ENCODE measurements around the gene C1orf53. TPM values are rescaled to one million over a fixed set of nuclear protein-coding genes. Genes with fewer than 3 reads are reported as not detected.

The C1orf53 gene
- total and polyA plus RNA-seq, 9 of the 15 experiments (the other 6 are each of a cell fraction or from before 2014, with no cell fraction given), result 0.31 to 3.2 (median 2.3) TPM

DNA sequence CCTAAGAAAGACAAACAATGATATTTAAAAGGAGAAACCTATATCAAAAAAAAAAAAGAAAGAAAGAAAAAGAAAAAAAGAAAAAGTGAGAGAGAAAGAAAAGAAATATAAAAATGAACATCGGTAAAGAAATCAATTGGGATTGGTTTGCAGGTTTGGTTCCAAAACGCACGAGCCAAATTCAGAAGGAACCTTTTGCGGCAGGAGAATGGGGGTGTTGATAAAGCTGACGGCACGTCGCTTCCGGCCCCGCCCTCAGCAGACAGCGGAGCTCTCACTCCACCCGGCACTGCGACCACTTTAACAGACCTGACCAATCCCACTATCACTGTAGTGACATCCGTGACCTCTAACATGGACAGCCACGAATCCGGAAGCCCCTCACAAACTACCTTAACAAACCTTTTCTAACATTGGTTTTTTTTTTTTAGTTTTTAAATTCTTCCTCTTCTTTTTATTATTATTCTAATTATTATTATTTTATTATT lies 26.5 kb downstream of the C1orf53 start (continued):
- TF ChIP-seq, protein P1, sequence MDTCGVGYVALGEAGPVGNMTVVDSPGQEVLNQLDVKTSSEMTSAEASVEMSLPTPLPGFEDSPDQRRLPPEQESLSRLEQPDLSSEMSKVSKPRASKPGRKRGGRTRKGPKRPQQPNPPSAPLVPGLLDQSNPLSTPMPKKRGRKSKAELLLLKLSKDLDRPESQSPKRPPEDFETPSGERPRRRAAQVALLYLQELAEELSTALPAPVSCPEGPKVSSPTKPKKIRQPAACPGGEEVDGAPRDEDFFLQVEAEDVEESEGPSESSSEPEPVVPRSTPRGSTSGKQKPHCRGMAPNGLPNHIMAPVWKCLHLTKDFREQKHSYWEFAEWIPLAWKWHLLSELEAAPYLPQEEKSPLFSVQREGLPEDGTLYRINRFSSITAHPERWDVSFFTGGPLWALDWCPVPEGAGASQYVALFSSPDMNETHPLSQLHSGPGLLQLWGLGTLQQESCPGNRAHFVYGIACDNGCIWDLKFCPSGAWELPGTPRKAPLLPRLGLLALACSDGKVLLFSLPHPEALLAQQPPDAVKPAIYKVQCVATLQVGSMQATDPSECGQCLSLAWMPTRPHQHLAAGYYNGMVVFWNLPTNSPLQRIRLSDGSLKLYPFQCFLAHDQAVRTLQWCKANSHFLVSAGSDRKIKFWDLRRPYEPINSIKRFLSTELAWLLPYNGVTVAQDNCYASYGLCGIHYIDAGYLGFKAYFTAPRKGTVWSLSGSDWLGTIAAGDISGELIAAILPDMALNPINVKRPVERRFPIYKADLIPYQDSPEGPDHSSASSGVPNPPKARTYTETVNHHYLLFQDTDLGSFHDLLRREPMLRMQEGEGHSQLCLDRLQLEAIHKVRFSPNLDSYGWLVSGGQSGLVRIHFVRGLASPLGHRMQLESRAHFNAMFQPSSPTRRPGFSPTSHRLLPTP (IDR thresholded peaks at IDR 0.05; ENCODE audit: borderline replicate concordance, extremely low read depth, insufficient read length), result no peak
- TF ChIP-seq CBX3 (IDR thresholded peaks at IDR 0.05; ENCODE audit: borderline replicate concordance in 1 of 2, low read length in 2 of 2) (no peak), STAT5A (IDR thresholded peaks at IDR 0.05; ENCODE audit: borderline replicate concordance, low read length) (no peak), ZNF561 (CRISPR knock-in tag; conservative IDR thresholded peaks at IDR 0.05) (no peak), SIRT6 (IDR thresholded peaks at IDR 0.05; ENCODE audit: low read depth, low read length) (no peak), ZSCAN32 (CRISPR knock-in tag; IDR thresholded peaks at IDR 0.05) (no peak), RBM34 (IDR thresholded peaks at IDR 0.05; ENCODE audit: borderline replicate concordance, insufficient read depth, low read length) (no peak), TOE1 (IDR thresholded peaks at IDR 0.05; ENCODE audit: borderline replicate concordance) (no peak), TOE1 (CRISPR knock-in tag; IDR thresholded peaks at IDR 0.05; ENCODE audit: borderline replicate concordance, low read depth) (no peak), HNRNPK (IDR thresholded peaks at IDR 0.05; ENCODE audit: low read depth, low read length, poor library complexity, severe bottlenecking) (no peak), ZNF384 (IDR thresholded peaks at IDR 0.05; ENCODE audit: low read depth, low read length) (no peak; the same call in 1 of the 2 replicates), MIER1 (IDR thresholded peaks at IDR 0.05; ENCODE audit: low read depth) (no peak; the same call in 1 of the 2 replicates), DACH1 (IDR thresholded peaks at IDR 0.05; ENCODE audit: partially characterized antibody) (no peak), RFX5 (IDR thresholded peaks at IDR 0.05; ENCODE audit: low read depth, low read length) (no peak), TAL1 (IDR thresholded peaks at IDR 0.05) (peak; percentile 11; the same call in 1 of the 2 replicates), ZNF217 (CRISPR knock-in tag; IDR thresholded peaks at IDR 0.05) (no peak), SMARCC2 (IDR thresholded peaks at IDR 0.05; ENCODE audit: low read depth) (0 out of 2 replicates have a peak, but pooled peaks have one; percentile 16)
- TF ChIP-seq, protein P2, sequence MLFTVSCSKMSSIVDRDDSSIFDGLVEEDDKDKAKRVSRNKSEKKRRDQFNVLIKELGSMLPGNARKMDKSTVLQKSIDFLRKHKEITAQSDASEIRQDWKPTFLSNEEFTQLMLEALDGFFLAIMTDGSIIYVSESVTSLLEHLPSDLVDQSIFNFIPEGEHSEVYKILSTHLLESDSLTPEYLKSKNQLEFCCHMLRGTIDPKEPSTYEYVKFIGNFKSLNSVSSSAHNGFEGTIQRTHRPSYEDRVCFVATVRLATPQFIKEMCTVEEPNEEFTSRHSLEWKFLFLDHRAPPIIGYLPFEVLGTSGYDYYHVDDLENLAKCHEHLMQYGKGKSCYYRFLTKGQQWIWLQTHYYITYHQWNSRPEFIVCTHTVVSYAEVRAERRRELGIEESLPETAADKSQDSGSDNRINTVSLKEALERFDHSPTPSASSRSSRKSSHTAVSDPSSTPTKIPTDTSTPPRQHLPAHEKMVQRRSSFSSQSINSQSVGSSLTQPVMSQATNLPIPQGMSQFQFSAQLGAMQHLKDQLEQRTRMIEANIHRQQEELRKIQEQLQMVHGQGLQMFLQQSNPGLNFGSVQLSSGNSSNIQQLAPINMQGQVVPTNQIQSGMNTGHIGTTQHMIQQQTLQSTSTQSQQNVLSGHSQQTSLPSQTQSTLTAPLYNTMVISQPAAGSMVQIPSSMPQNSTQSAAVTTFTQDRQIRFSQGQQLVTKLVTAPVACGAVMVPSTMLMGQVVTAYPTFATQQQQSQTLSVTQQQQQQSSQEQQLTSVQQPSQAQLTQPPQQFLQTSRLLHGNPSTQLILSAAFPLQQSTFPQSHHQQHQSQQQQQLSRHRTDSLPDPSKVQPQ (CRISPR knock-in tag; IDR thresholded peaks at IDR 0.05; ENCODE audit: borderline replicate concordance), result no peak
- TF ChIP-seq, protein P3, sequence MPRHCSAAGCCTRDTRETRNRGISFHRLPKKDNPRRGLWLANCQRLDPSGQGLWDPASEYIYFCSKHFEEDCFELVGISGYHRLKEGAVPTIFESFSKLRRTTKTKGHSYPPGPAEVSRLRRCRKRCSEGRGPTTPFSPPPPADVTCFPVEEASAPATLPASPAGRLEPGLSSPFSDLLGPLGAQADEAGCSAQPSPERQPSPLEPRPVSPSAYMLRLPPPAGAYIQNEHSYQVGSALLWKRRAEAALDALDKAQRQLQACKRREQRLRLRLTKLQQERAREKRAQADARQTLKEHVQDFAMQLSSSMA (CRISPR knock-in tag; IDR thresholded peaks at IDR 0.05), result no peak
